VCaP (cell line): ENCODE measurements around the gene RBM10.

Experiments used
- H3K27ac ChIP-seq: fragments of 450-650 bp; 2 replicates; pipeline ENCODE4 v1.5.1; 2017
- TF ChIP-seq, protein P1 (sequence below): fragments of 450-650 bp; conservative IDR thresholded peaks from 2 replicates; pipeline ENCODE4 v1.5.1; 2017; ENCODE audit warnings: mild to moderate bottlenecking, moderate library complexity

Gene RBM10

DNA sequence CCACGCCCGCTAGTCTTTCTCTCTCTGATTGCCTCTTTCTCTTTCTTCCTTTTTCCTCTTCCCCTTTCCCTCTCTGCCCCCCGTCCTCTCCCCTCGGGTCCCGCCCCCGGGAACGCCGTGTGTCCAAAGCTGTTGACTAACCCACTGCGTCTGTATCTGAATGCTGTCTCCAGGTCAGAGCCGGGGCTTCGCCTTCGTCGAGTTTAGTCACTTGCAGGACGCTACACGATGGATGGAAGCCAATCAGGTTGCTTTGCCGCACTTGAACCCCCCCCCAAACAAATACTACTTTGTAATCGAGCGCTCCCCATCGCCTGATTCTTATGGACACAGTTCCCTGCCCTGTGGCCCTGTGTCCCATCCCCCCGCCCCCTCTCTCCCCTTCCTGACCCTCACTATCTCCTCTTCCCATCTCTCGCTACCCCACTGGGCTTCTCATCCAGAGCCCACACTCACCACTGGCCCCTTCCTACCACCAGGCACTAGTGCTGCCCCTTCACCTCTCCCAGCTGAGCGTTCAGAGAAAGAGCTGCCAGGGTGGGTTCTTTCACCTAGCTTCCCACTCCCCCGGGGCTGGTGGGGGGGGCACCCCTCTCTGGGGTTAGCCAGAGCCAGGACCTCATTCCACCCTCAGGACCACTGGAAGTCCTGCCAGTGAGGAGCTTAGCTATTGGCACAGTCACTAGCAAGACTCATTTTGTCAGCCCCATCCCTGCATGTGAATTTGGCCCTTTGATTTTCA, 30.0 kb downstream of the RBM10 start:
- TF ChIP-seq, protein P1, sequence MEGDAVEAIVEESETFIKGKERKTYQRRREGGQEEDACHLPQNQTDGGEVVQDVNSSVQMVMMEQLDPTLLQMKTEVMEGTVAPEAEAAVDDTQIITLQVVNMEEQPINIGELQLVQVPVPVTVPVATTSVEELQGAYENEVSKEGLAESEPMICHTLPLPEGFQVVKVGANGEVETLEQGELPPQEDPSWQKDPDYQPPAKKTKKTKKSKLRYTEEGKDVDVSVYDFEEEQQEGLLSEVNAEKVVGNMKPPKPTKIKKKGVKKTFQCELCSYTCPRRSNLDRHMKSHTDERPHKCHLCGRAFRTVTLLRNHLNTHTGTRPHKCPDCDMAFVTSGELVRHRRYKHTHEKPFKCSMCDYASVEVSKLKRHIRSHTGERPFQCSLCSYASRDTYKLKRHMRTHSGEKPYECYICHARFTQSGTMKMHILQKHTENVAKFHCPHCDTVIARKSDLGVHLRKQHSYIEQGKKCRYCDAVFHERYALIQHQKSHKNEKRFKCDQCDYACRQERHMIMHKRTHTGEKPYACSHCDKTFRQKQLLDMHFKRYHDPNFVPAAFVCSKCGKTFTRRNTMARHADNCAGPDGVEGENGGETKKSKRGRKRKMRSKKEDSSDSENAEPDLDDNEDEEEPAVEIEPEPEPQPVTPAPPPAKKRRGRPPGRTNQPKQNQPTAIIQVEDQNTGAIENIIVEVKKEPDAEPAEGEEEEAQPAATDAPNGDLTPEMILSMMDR = no peak
- no peak overlapping the region for H3K27ac ChIP-seq

- TF ChIP-seq, protein P1 = no peak
- no peak overlapping the region for H3K27ac ChIP-seq
Measured at GRCh38 chrX:47175588-47175980, 30.6 kb downstream of the RBM10 start.

GRCh38 chrX:47176101-47176740, 31.2 kb downstream of the RBM10 start:
- TF ChIP-seq, protein P1 = no peak
- H3K27ac ChIP-seq = no peak overlapping the region

DNA sequence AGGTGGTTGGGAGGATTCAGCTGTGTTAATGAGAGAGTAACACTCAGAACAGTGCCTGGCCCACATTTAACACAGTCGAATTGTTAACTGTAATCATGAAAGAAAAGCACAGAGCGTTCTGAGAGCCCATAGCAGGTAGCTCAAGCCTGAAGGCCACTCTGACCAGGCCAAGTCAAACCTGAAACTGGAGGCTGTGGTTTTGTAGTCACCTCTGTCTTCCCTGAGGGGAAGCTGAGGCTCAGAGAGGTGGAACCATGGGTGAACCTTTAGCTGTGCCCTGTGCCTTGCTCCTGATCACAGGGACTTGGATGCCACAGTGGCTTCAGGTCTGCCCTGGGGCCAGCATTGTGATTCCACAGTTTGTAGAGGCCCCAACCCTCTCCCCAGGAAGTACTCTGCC, 32.1 kb downstream of the RBM10 start:
- TF ChIP-seq, protein P1 = no peak

GRCh38 chrX:47178337-47178736, 33.3 kb downstream of the RBM10 start:
- no peak overlapping the region for H3K27ac ChIP-seq
- TF ChIP-seq, protein P1 = no peak

More for the DNA sequence above, 32.1 kb downstream of the RBM10 start:
- H3K27ac ChIP-seq = no peak overlapping the region

DNA sequence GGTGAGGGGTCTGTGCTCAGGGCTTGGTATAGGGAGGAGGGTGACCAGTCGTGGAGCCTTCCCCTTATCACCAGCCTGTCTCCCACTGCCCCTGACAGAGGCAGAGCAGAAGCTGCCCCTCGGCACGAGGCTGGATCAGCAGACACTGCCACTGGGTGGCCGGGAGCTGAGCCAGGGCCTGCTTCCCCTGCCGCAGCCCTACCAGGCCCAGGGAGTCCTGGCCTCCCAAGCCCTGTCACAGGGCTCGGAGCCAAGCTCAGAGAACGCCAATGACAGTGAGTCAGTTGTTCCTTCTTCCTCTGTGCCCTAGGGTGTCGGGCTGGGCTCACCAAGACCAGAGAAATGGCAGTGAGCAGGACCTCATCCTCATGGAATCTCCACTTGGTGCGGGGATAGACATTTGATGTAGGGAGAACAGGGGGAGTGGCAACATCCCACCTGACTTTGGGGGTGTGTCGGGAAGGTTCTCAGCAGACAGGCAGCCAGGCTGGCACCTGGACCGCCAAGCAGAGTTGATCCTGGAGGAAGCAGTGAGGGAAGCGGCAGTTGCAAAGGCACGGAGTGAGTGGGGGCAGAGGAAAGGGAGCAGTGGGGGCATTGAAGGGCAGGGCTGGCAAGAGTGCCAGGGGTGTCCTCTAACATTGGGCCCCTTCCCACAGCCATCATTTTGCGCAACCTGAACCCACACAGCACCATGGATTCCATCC, 34.4 kb downstream of the RBM10 start:
- TF ChIP-seq, protein P1 = no peak
- no peak overlapping the region for H3K27ac ChIP-seq

GRCh38 chrX:47179928-47180255, 34.9 kb downstream of the RBM10 start:
- TF ChIP-seq, protein P1 = no peak
- H3K27ac ChIP-seq = no peak overlapping the region
